GM18505 (cell line): ENCODE results near the gene FAM83B.
A peak's percentile ranks its signal among the peaks of the same experiment; 100 is the strongest.

Experiments used
- ATAC-seq: cut with Tn5 transposase; IDR thresholded peaks from one replicate; pipeline ENCODE4 v1.9.1; 2021; ENCODE audit not compliant: unreplicated experiment
- POLR2A ChIP-seq: IDR thresholded peaks from 4 replicates; pipeline ENCODE4 v1.6.1; 2011; ENCODE audit warnings: borderline replicate concordance; ENCODE audit not compliant: insufficient read depth, insufficient read length; ENCODE audit errors: extremely low read depth

FAM83B gene

DNA sequence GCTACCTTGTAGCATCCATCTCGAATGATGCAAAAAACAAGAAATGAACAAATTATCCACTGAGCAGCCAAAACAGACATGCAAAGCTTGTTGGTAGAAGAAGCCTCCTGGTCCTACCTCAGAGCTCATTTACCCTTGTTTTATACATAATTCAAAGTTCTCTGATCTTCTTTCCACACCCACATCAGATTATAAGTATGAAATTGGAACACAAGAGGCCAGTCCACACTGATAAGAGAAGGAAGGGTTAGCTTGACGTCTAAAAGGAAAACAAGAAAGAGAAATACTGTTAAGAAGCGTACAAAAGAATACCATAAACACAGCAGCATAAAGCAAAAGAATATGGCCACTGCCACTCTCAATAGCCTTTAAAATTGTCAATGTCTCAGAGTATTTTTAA, 49.7 kb downstream of the FAM83B start:
- no peak for ATAC-seq
- no peak for TF ChIP-seq POLR2A

DNA sequence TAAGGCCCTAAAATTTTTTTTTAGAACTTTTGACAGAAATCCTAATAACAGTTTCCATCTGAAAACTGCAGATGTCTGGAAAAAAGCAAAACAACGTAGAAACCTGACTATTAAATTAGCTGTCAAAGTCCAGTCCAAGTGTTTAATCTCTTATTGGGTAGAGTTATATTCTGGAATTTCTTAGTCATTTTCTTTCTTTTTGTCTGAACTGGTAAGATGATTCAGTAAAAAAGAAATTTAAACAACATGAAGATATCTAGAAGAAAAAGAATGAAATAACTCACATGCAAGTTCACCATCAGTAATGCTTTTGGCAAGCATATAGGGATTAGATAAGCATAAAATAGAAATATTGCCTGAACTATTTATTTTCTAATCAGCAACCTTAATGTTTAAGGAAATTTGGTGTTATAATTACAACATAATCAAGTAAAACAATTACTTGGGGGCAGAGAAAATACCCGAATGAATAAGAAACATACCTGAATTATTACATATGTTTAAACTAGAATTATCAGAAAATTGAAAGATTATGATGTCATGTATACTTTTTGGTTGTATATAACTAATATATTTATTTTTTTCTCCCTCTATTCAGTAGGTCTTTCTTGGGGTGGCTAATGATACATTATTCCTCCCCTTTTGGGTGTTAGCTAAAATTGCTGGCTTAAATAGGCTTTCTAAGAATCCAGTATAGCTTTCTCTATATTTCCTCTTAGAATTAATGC, 51.1 kb downstream of the FAM83B start:
- TF ChIP-seq POLR2A, result no peak
- ATAC-seq, result no peak

GRCh38 chr6:54898767-54899166, 52.2 kb downstream of the FAM83B start:
- no peak for ATAC-seq
- TF ChIP-seq POLR2A, result no peak

DNA sequence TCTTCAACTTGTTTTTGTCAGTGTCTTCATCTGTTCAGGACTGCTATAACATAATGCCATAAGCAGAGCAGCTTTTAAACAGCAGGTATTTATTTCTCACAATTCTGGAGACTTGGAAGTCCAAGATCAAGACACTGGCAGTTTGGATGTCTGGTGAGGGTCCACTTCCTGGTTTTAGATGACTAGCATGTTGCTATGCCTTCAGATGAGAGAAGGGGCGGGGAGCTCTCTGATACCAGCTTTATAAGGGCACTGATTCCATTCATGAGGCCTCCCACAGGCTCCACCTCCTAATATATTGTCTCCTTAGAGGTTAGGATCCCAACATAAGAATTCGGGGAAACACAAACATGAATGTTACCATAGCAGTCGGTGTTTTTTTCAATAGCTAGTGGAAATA, 52.9 kb downstream of the FAM83B start:
- ATAC-seq, result no peak

DNA sequence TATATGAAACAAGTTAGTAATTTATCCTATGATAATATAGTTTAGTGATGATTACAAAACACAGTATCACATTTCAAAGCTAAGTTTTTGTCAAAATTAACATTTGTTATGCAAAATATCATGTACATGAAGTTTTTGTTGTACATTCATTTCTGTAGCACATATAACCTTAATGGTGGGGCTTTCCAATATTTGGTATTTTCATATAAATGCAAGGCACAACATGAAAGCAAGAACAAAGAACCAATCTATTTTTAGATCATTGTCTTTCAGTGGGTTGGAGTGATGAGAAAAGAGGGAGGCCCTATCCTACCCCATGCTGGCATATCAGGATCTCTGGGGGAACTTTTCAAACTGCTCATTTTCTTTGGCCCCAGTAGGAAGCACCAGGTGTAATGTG, 53.4 kb downstream of the FAM83B start:
- ATAC-seq, result no peak
- TF ChIP-seq POLR2A, result no peak

More for the DNA sequence above, 52.9 kb downstream of the FAM83B start:
- TF ChIP-seq POLR2A, result no peak

- no peak for ATAC-seq
- TF ChIP-seq POLR2A, result no peak
These were observed 54.1 kb downstream of the FAM83B start for GRCh38 chr6:54900666-54901065.

- TF ChIP-seq POLR2A, result no peak
- no peak for ATAC-seq
These were observed 57.3 kb downstream of the FAM83B start for GRCh38 chr6:54903884-54904283.

- peak; percentile 64 for ATAC-seq
- no peak for TF ChIP-seq POLR2A
These were observed 60.8 kb downstream of the FAM83B start for GRCh38 chr6:54907355-54907754.

DNA sequence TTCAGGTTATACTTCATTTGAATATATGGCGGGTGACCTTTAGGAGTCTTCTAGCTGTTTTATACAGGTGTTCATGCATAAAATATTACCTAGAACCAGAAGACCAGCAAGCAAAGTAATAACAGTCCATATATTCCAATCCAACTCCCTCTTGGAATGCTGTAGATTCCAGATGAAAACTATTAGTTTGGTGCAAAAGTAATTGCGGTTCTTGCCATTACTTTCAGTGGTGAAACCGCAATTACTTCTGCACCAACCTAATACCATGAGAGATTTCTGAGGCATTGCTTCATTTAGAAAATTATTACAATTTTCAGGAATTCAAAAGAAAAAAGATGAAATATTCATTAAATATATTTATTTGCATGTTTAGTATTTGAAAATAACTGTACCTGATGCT, 62.6 kb downstream of the FAM83B start:
- TF ChIP-seq POLR2A, result no peak
- no peak for ATAC-seq

- TF ChIP-seq POLR2A, result no peak
- no peak for ATAC-seq
These were observed 63.9 kb downstream of the FAM83B start for GRCh38 chr6:54910431-54910884.

DNA sequence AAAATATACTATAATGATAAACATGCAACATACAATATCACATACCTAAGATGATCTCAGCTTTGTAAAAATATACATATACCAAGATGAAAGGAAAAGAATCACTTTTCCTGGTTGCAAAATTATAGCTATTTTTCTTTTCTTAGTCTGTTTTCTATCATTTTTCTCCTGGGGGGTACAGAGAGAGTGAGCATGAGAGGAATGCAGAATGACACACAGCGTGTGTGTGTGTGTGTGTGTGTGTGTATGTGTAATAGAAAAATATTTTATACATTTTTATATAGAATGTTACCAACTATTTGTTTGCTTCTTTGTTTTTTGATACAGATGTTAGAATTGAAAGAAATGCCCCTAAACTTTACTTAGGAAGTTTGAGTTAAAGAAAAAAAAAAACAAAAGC, 64.3 kb downstream of the FAM83B start:
- no peak for TF ChIP-seq POLR2A
- no peak for ATAC-seq

- ATAC-seq, result no peak
- no peak for TF ChIP-seq POLR2A
These were observed 66.6 kb downstream of the FAM83B start for GRCh38 chr6:54913211-54913610.

DNA sequence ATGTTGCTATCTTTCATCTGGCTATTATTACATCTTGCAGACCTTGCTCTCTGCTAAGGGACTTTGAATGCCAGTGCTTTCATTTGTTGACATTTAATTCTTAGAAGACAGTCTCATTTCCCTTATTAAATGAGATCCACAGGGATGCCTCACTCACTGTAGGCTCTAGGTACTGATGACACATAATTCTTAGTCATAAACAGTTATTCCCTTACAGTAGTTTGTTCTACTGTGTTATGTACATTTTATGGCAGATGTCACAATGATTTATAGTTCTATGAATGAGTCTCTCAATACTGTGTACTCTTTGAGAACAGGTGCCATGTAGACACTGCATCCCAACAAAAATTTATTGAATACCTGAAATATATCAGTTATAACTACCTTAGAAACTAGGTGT, 70.3 kb downstream of the FAM83B start:
- ATAC-seq, result no peak
- TF ChIP-seq POLR2A, result no peak

- no peak for ATAC-seq
- no peak for TF ChIP-seq POLR2A
These were observed 74.1 kb downstream of the FAM83B start for GRCh38 chr6:54920628-54921027.

DNA sequence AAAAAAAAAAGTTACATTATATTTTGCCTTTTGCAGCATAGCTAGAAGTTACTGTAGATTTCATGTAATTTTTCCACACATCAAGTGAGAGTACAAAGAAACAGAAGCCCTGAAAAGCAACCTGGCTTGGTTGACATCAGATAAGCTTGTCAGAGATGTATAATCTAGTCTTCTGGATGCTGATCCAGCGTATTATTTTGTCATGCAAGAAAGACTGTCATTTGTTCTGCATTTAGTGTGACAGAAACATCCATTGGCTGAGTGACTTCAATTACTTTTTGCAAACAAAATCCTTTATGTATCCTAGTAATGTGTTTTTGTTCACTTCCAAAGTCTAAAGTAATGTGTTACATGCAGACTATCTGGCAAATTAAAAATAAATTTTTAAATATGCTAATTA, 75.3 kb downstream of the FAM83B start:
- no peak for ATAC-seq
- TF ChIP-seq POLR2A, result no peak
